Activated CD4-positive, alpha-beta T cell treated with anti-CD3 and anti-CD28 coated beads, Interleukin-2, amount 10 ng/mL, durations not matched to agents 24 days and 14 days (primary cell): Measurements from ENCODE around the gene CUL2. TPM values are rescaled to one million over a fixed set of nuclear protein-coding genes. Genes with fewer than 3 reads are reported as not detected.
"Not testable (repeated sequence)": the region's sequence is repeated elsewhere in the genome, so short reads cannot be mapped to it uniquely, and the experiment has no call there.

Source experiments
- DNase-seq: peaks from one replicate; pipeline ENCODE4 v3.0.0; 2022
- H3K27ac Mint-ChIP-seq: one replicate; pipeline ENCODE4 v1.8.0; 2022; ENCODE audit warnings: mild to moderate bottlenecking, mixed read lengths
- H3K27me3 Mint-ChIP-seq: one replicate; pipeline ENCODE4 v1.8.0; 2022; ENCODE audit warnings: mixed read lengths
- H3K36me3 Mint-ChIP-seq: one replicate; pipeline ENCODE4 v1.8.0; 2022; ENCODE audit warnings: low read depth, mild to moderate bottlenecking, mixed read lengths
- H3K4me1 Mint-ChIP-seq: one replicate; pipeline ENCODE4 v1.8.0; 2021; ENCODE audit warnings: mixed read lengths
- H3K4me3 Mint-ChIP-seq: one replicate; pipeline ENCODE4 v1.8.0; 2022; ENCODE audit warnings: mild to moderate bottlenecking, moderate library complexity, mixed read lengths
- H3K9me3 Mint-ChIP-seq: one replicate; pipeline ENCODE4 v1.8.0; 2021; ENCODE audit warnings: mixed read lengths
- intact Hi-C: fragments of 100-400 bp; cut with micrococcal nuclease; formaldehyde crosslinking; loops from one replicate; pipeline ENCODE4 v1.15.1; 2023
- total RNA-seq: library from RNA; stranded (reverse); gene quantifications from 2 replicates; pipeline ENCODE4 v1.2.3, GENCODE V29; 2022

CUL2 gene
- total RNA-seq, 1 donor from 2014 or later, result 50.4 TPM

DNA sequence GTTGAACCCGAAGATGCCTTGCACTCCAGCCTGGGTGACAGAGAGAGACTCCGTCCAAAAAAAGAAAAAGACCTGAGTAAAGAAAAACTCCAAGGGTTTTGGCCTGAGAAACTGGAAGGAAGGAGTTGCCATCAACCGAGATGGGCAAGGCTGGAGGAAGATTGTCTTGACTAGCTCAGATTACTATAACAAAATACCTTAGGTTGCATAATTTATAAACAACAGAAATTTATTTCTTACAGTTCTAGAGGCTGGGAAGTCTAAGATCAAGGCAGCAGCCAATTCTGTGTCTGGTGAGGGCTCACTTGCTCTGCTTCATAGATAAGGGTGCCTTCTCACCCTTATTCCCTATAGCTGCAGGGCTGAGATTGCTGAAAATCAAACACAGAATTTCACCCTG lies 91.2 kb downstream of the CUL2 start:
- Mint-ChIP-seq H3K36me3 (no peaks in the 10 kb centered on the region), H3K27ac (no peak overlapping the region), H3K4me3 (no peak overlapping the region), H3K9me3 (no peaks in the 10 kb centered on the region), H3K27me3 (no peaks in the 10 kb centered on the region), H3K4me1 (peaks cover 18% of the 10 kb centered on the region)
- intact Hi-C loops, result no loop called here
- DNase-seq, result no peak

GRCh38 chr10:34996843-34997242 lies 93.3 kb downstream of the CUL2 start:
- H3K4me3 Mint-ChIP-seq, result no peak overlapping the region
- no peaks in the 10 kb centered on the region for H3K9me3 Mint-ChIP-seq
- H3K4me1 Mint-ChIP-seq, result peaks cover 18% of the 10 kb centered on the region
- intact Hi-C loops, result no loop called here
- H3K27ac Mint-ChIP-seq, result peak overlapping the region; percentile 71
- H3K36me3 Mint-ChIP-seq, result no peaks in the 10 kb centered on the region
- no peak for DNase-seq
- no peaks in the 10 kb centered on the region for H3K27me3 Mint-ChIP-seq

- H3K27me3 Mint-ChIP-seq, result no peaks in the 10 kb centered on the region
- no peaks in the 10 kb centered on the region for H3K36me3 Mint-ChIP-seq
- no peaks in the 10 kb centered on the region for H3K9me3 Mint-ChIP-seq
- no peak overlapping the region for H3K4me3 Mint-ChIP-seq
- peaks cover 18% of the 10 kb centered on the region for H3K4me1 Mint-ChIP-seq
- no peak overlapping the region for H3K27ac Mint-ChIP-seq
- no peak for DNase-seq
- intact Hi-C loops, result loop anchor here (2.0 kb wide), 1 partner anchor 23 kb away; no protein-coding TSS in a partner anchor
Observed at GRCh38 chr10:34995925-34996324, 94.2 kb downstream of the CUL2 start.

- Mint-ChIP-seq H3K4me1 (peaks cover 18% of the 10 kb centered on the region), H3K27me3 (no peaks in the 10 kb centered on the region), H3K36me3 (no peaks in the 10 kb centered on the region), H3K4me3 (no peak overlapping the region), H3K9me3 (no peaks in the 10 kb centered on the region), H3K27ac (peak overlapping the region; percentile 77)
- DNase-seq, result peak; percentile 88
- intact Hi-C loops, result loop anchor here (1.0 to 2.0 kb wide), 3 partner anchors 24 to 225 kb away; partner anchors contain the start of gene CUL2
Observed at GRCh38 chr10:34994565-34995142, 95.5 kb downstream of the CUL2 start.

GRCh38 chr10:34993782-34994181 lies 96.4 kb downstream of the CUL2 start:
- Mint-ChIP-seq H3K27ac (peak overlapping the region; percentile 77), H3K4me1 (peaks cover 18% of the 10 kb centered on the region), H3K4me3 (no peak overlapping the region), H3K36me3 (no peaks in the 10 kb centered on the region), H3K27me3 (no peaks in the 10 kb centered on the region), H3K9me3 (no peaks in the 10 kb centered on the region)
- intact Hi-C loops, result loop anchor here (1.0 to 2.0 kb wide), 3 partner anchors 25 to 226 kb away; partner anchors contain the start of gene CUL2
- no peak for DNase-seq

DNA sequence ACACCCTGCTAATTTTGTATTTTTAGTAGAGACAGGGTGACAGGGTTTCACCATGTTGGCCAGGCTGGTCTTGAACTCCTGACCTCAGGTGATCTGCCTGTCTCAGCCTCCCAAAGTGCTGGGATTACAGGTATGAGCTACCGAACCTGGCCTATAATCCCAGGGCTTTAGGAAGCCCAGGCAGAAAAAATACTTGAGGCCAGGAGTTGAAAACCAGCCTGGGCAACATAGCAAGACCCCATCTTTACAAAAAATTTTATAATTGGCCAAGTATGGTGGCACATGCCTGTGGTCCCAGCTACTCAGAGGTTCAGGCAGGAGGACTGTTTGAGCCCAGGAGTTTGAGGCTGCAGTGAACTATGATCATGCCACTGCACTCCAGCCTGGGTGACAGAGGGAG lies 99.0 kb downstream of the CUL2 start:
- intact Hi-C loops, H3K9me3 Mint-ChIP-seq, H3K36me3 Mint-ChIP-seq, H3K27ac Mint-ChIP-seq, H3K27me3 Mint-ChIP-seq, DNase-seq, H3K4me3 Mint-ChIP-seq: not testable (repeated sequence)
- H3K4me1 Mint-ChIP-seq, result peaks cover 16% of the 10 kb centered on the region

- no peak for DNase-seq
- H3K4me1 Mint-ChIP-seq, result no peaks in the 10 kb centered on the region
- H3K9me3 Mint-ChIP-seq, result peaks cover 4% of the 10 kb centered on the region
- H3K27me3 Mint-ChIP-seq, result no peaks in the 10 kb centered on the region
- H3K27ac Mint-ChIP-seq, result no peak overlapping the region
- intact Hi-C loops, result no loop called here
- H3K4me3 Mint-ChIP-seq, result no peak overlapping the region
- H3K36me3 Mint-ChIP-seq, result no peaks in the 10 kb centered on the region
Observed at GRCh38 chr10:34988397-34989067, 101.6 kb downstream of the CUL2 start.

- DNase-seq, result no peak
- Mint-ChIP-seq H3K4me3 (no peak overlapping the region), H3K4me1 (no peaks in the 10 kb centered on the region), H3K36me3 (no peaks in the 10 kb centered on the region), H3K27me3 (no peaks in the 10 kb centered on the region), H3K9me3 (peaks cover 4% of the 10 kb centered on the region), H3K27ac (no peak overlapping the region)
- intact Hi-C loops, result no loop called here
Observed at GRCh38 chr10:34985823-34986222, 104.3 kb downstream of the CUL2 start.

- Mint-ChIP-seq H3K4me1 (no peaks in the 10 kb centered on the region), H3K4me3 (no peak overlapping the region), H3K36me3 (no peaks in the 10 kb centered on the region), H3K9me3 (peaks cover 4% of the 10 kb centered on the region), H3K27ac (no peak overlapping the region), H3K27me3 (no peaks in the 10 kb centered on the region)
- intact Hi-C loops, result no loop called here
- no peak for DNase-seq
Observed at GRCh38 chr10:34985146-34985545, 105.0 kb downstream of the CUL2 start.

- Mint-ChIP-seq H3K27ac (no peak overlapping the region), H3K36me3 (no peaks in the 10 kb centered on the region), H3K9me3 (peaks cover 4% of the 10 kb centered on the region), H3K27me3 (no peaks in the 10 kb centered on the region), H3K4me3 (no peak overlapping the region), H3K4me1 (no peaks in the 10 kb centered on the region)
- no peak for DNase-seq
- intact Hi-C loops, result no loop called here
Observed at GRCh38 chr10:34981844-34982243, 108.3 kb downstream of the CUL2 start.

- Mint-ChIP-seq H3K36me3 (no peaks in the 10 kb centered on the region), H3K27me3 (no peaks in the 10 kb centered on the region), H3K27ac (no peak overlapping the region), H3K4me3 (no peak overlapping the region), H3K4me1 (peaks cover 3% of the 10 kb centered on the region), H3K9me3 (peaks cover 4% of the 10 kb centered on the region)
- intact Hi-C loops, result no loop called here
- no peak for DNase-seq
Observed at GRCh38 chr10:34979938-34980337, 110.2 kb downstream of the CUL2 start.

- no peak overlapping the region for H3K4me3 Mint-ChIP-seq
- peaks cover 3% of the 10 kb centered on the region for H3K4me1 Mint-ChIP-seq
- no peak for DNase-seq
- intact Hi-C loops, result no loop called here
- peaks cover 4% of the 10 kb centered on the region for H3K9me3 Mint-ChIP-seq
- H3K27ac Mint-ChIP-seq, result no peak overlapping the region
- no peaks in the 10 kb centered on the region for H3K27me3 Mint-ChIP-seq
- no peaks in the 10 kb centered on the region for H3K36me3 Mint-ChIP-seq
Observed at GRCh38 chr10:34978080-34978479, 112.1 kb downstream of the CUL2 start.

DNA sequence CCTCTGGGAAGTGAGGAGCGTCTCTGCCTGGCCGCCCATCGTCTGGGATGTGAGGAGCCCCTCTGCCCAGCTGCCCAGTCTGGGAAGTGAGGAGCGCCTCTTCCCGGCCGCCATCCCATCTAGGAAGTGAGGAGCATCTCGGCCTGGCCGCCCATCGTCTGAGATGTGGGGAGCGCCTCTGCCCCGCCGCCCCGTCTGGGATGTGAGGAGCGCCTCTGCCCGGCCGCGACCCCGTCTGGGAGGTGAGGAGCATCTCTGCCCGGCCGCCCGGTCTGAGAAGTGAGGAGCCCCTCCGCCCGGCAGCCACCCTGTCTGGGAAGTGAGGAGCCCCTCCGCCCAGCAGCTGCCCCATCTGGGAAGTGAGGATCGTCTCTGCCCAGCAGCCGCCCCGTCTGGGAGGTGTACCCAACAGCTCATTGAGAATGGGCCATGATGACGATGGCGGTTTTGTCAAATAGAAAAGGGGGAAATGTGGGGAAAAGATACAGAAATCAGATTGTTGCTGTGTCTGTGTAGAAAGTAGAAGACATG lies 113.7 kb downstream of the CUL2 start:
- H3K4me1 Mint-ChIP-seq, H3K9me3 Mint-ChIP-seq, DNase-seq, H3K27ac Mint-ChIP-seq, intact Hi-C loops, H3K27me3 Mint-ChIP-seq, H3K4me3 Mint-ChIP-seq, H3K36me3 Mint-ChIP-seq: not testable (repeated sequence)

- H3K36me3 Mint-ChIP-seq, H3K27me3 Mint-ChIP-seq, H3K27ac Mint-ChIP-seq, H3K9me3 Mint-ChIP-seq, H3K4me1 Mint-ChIP-seq, intact Hi-C loops, DNase-seq, H3K4me3 Mint-ChIP-seq: not testable (repeated sequence)
Observed at GRCh38 chr10:34974364-34975065, 115.6 kb downstream of the CUL2 start.
